SKM-1 (cell line): ENCODE results near the gene NEFH.

ENCODE experiments used
- DNase-seq: peaks from one replicate; lab custom pipeline; 2025; ENCODE audit not compliant: unreplicated experiment; lab: John Stamatoyannopoulos, UW

NEFH gene

GRCh38 chr22:29459773-29460172, 20.2 kb upstream of the NEFH start:
- DNase-seq = no peak

GRCh38 chr22:29461263-29461662, 18.8 kb upstream of the NEFH start:
- DNase-seq = no peak

- DNase-seq = no peak
These were observed 16.4 kb upstream of the NEFH start for GRCh38 chr22:29463629-29464028.

GRCh38 chr22:29464581-29464980, 15.4 kb upstream of the NEFH start:
- no peak for DNase-seq

GRCh38 chr22:29469755-29470154, 10.3 kb upstream of the NEFH start:
- DNase-seq = no peak

GRCh38 chr22:29470159-29470855, 9.7 kb upstream of the NEFH start:
- peak; percentile 27 for DNase-seq

GRCh38 chr22:29473001-29473400, 7.0 kb upstream of the NEFH start:
- DNase-seq = no peak

GRCh38 chr22:29475550-29475949, 4.5 kb upstream of the NEFH start:
- DNase-seq = no peak

GRCh38 chr22:29476116-29476515, 3.9 kb upstream of the NEFH start:
- DNase-seq = no peak

- DNase-seq = no peak
These were observed 2.2 kb upstream of the NEFH start for GRCh38 chr22:29477723-29478318.

GRCh38 chr22:29478326-29479276, 1.4 kb upstream of the NEFH start:
- DNase-seq = no peak

- DNase-seq = no peak
These were observed 169 bp downstream of the NEFH start for GRCh38 chr22:29480262-29480511.

- DNase-seq = no peak
These were observed 670 bp downstream of the NEFH start for GRCh38 chr22:29480512-29481264.

- no peak for DNase-seq
These were observed 1.4 kb downstream of the NEFH start for GRCh38 chr22:29481265-29482000.

GRCh38 chr22:29482253-29482652, 2.2 kb downstream of the NEFH start:
- DNase-seq = no peak

- DNase-seq = no peak
These were observed 2.7 kb downstream of the NEFH start for GRCh38 chr22:29482726-29483125.

GRCh38 chr22:29483254-29483653, 3.2 kb downstream of the NEFH start:
- no peak for DNase-seq

- DNase-seq = no peak
These were observed 4.6 kb downstream of the NEFH start for GRCh38 chr22:29484642-29485041.

- no peak for DNase-seq
These were observed 5.4 kb downstream of the NEFH start for GRCh38 chr22:29485448-29485847.

GRCh38 chr22:29487426-29487986, 7.5 kb downstream of the NEFH start:
- DNase-seq = no peak
